T-helper 1 cell (primary cell): ENCODE results near the gene SRGAP2B.
"Not testable (repeated sequence)": the region's sequence is repeated elsewhere in the genome, so short reads cannot be mapped to it uniquely, and the experiment has no call there.

Experiments
- DNase-seq, 5 donors: peaks; one replicate each; pipeline ENCODE4 v3.0.0-alpha.2; 2012 to 2020

Gene SRGAP2B

GRCh38 chr1:144941710-144942109, 153.4 kb downstream of the SRGAP2B start:
- DNase-seq: not testable (repeated sequence)

GRCh38 chr1:144940054-144940453, 155.1 kb downstream of the SRGAP2B start:
- DNase-seq: not testable (repeated sequence)

- DNase-seq: not testable (repeated sequence)
These were observed 156.5 kb downstream of the SRGAP2B start for GRCh38 chr1:144938627-144939026.

- not testable (repeated sequence) for DNase-seq
These were observed 158.9 kb downstream of the SRGAP2B start for GRCh38 chr1:144936186-144936732.

- not testable (repeated sequence) for DNase-seq
These were observed 159.8 kb downstream of the SRGAP2B start for GRCh38 chr1:144935310-144935709.

GRCh38 chr1:144933014-144933413, 162.1 kb downstream of the SRGAP2B start:
- not testable (repeated sequence) for DNase-seq

GRCh38 chr1:144932153-144932552, 163.0 kb downstream of the SRGAP2B start:
- DNase-seq: not testable (repeated sequence)

GRCh38 chr1:144931553-144931952, 163.6 kb downstream of the SRGAP2B start:
- not testable (repeated sequence) for DNase-seq

GRCh38 chr1:144930085-144930777, 164.9 kb downstream of the SRGAP2B start:
- not testable (repeated sequence) for DNase-seq

GRCh38 chr1:144927292-144927691, 167.8 kb downstream of the SRGAP2B start:
- DNase-seq: not testable (repeated sequence)

GRCh38 chr1:144923640-144924039, 171.5 kb downstream of the SRGAP2B start:
- not testable (repeated sequence) for DNase-seq

GRCh38 chr1:144922785-144923184, 172.3 kb downstream of the SRGAP2B start:
- not testable (repeated sequence) for DNase-seq

- not testable (repeated sequence) for DNase-seq
These were observed 176.0 kb downstream of the SRGAP2B start for GRCh38 chr1:144919106-144919505.

GRCh38 chr1:144918027-144918603, 177.0 kb downstream of the SRGAP2B start:
- DNase-seq: not testable (repeated sequence)

GRCh38 chr1:144917154-144918026, 177.7 kb downstream of the SRGAP2B start:
- DNase-seq: not testable (repeated sequence)

GRCh38 chr1:144913977-144914734, 181.0 kb downstream of the SRGAP2B start:
- not testable (repeated sequence) for DNase-seq

GRCh38 chr1:144913458-144913857, 181.7 kb downstream of the SRGAP2B start:
- DNase-seq: not testable (repeated sequence)

- not testable (repeated sequence) for DNase-seq
These were observed 184.4 kb downstream of the SRGAP2B start for GRCh38 chr1:144910729-144911128.

- not testable (repeated sequence) for DNase-seq
These were observed 194.3 kb downstream of the SRGAP2B start for GRCh38 chr1:144900841-144901240.

GRCh38 chr1:144894454-144895201, 200.5 kb downstream of the SRGAP2B start:
- not testable (repeated sequence) for DNase-seq
